Left ventricle myocardium superior (tissue), 1 donor: ENCODE measurements around the gene PDLIM1. TPM values are rescaled to one million over a fixed set of nuclear protein-coding genes. Genes with fewer than 3 reads are reported as not detected.

Experiments
- ATAC-seq: fragments of 200-7000 bp; cut with Tn5 transposase; one replicate; pipeline ENCODE4 v1.9.1; 2020; ENCODE audit warnings: mild to moderate bottlenecking, moderate library complexity
- DNase-seq: peaks from one replicate; pipeline ENCODE4 v3.0.0-alpha.2; 2020
- intact Hi-C: fragments of 100-400 bp; cut with micrococcal nuclease; formaldehyde crosslinking; loops from one replicate; pipeline ENCODE4 v1.11.0; 2022
- total RNA-seq: library from RNA; stranded (reverse); fragmentation: NEBNext Ultra II Directional; extraction: Animal tissue kit (Norgen Biotek cat#: 25700); gene quantifications from one replicate; pipeline ENCODE4 v1.2.1, GENCODE V29; 2021
- donor health status: DM: no; HTN: yes; CAD: no; lungs with severe emphysema.

Gene PDLIM1
- total RNA-seq, 1 donor from 2014 or later: 231 TPM

DNA sequence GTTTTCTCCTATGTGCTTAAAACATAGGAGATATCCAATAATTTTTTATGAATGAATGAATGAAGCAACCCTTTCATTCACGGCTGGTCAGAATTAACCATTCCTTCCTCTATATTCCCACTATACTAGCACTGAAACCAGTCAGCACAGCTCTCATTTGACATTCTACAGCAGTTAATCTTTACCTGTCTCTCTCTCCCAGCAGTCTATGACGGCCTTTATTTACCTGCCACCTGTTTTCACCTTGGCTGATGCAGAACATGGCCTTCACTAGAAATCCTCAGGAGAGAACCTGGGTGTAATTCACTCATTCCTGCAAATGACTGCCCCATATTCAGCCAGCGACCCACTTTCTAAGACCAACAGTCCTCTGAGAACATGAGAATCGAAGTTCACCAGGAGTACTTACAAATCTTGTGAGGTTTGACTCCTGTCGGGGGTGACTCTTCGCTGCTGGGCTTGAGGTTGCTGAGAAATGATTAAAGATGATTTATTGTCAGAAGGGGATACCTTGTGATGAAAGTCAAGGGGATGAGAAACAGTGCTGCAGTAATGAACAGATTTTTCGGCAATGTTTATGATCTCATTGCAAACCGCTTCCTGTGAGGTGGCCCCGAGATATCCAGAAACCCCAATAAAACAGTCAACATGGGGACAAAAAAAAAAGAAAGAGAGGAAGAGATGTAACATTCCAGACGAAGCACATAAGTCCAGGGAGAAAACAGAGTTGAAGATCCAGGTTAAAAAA lies 30.9 kb upstream of the PDLIM1 start:
- intact Hi-C loops: no loop called here
- ATAC-seq: no peak

DNA sequence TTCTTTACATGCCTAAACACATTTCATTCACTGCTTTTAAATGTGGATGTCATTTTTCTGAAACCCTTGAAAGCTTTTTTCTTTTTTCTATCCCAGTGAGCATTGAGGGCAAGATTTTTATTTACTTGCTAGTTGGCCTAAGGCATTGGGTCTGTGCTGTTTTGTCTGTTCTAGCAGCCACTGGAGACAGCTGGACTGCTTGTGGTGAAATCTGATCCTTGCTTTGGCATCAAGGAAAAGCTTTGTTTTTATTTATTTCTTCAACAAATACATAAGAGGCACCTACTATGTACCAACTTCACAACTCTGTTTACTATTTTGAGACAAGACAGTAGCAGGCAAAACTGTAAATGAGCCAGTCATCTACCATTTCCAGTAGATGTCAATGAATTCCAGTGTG lies 28.4 kb upstream of the PDLIM1 start:
- DNase-seq (no peak), ATAC-seq (no peak)
- intact Hi-C loops: no loop called here

More for the DNA sequence above, 30.9 kb upstream of the PDLIM1 start:
- DNase-seq: no peak

- ATAC-seq (no peak), DNase-seq (no peak)
- intact Hi-C loops: no loop called here
These were observed 24.7 kb upstream of the PDLIM1 start for GRCh38 chr10:95315509-95315908.

- DNase-seq (no peak), ATAC-seq (no peak)
- intact Hi-C loops: no loop called here
These were observed 23.6 kb upstream of the PDLIM1 start for GRCh38 chr10:95314192-95314918.

- ATAC-seq: no peak
- intact Hi-C loops: no loop called here
- DNase-seq: no peak
These were observed 22.2 kb upstream of the PDLIM1 start for GRCh38 chr10:95312986-95313495.

DNA sequence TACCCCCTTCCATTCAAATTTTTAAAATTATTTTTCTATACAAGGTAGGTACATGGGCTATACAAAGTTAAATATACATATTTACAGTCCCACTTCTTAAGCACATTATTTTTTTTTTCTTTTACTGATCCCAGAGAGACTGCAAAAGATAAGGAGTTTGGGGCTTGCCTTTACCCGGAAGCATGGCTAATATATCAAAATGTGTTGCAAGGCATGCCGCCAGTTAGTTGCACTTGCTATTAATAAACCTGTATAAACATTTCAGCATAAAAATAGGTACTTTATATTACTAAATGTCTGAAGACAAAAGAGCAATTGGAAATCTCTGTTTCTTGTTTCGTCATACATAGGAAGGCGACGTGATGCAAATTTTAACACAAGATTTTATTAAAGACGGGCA lies 21.5 kb upstream of the PDLIM1 start:
- no peak for ATAC-seq
- no peak for DNase-seq
- intact Hi-C loops: no loop called here

GRCh38 chr10:95309958-95310357 lies 19.2 kb upstream of the PDLIM1 start:
- DNase-seq (no peak), ATAC-seq (no peak)
- intact Hi-C loops: no loop called here

GRCh38 chr10:95308389-95309302 lies 17.8 kb upstream of the PDLIM1 start:
- ATAC-seq: peak; percentile 51
- intact Hi-C loops: no loop called here

GRCh38 chr10:95306851-95307250 lies 16.0 kb upstream of the PDLIM1 start:
- DNase-seq: no peak
- ATAC-seq: no peak
- intact Hi-C loops: no loop called here

More at GRCh38 chr10:95308389-95309302, 17.8 kb upstream of the PDLIM1 start:
- peak; percentile 68 for DNase-seq

DNA sequence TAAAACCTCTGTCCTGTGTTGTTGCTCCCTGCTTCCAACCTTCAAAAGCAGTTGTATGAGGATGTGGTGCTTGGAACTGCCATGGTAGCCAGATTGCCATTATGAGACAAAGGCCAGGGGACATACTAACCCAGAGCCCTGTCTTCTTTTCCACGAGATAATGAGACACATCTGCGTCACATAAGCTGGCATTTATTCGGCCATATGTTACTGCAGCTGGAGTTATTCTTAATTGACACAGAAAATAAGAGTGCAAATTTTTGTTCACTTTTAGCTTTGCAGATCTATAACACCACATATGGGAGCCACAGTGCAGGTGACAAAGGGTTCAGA lies 15.5 kb upstream of the PDLIM1 start:
- ATAC-seq (no peak), DNase-seq (no peak)
- intact Hi-C loops: no loop called here

GRCh38 chr10:95305606-95306317 lies 15.0 kb upstream of the PDLIM1 start:
- no peak for DNase-seq
- intact Hi-C loops: no loop called here
- peak; percentile 5 for ATAC-seq

GRCh38 chr10:95304976-95305375 lies 14.2 kb upstream of the PDLIM1 start:
- intact Hi-C loops: no loop called here
- no peak for DNase-seq
- no peak for ATAC-seq

- ATAC-seq (no peak), DNase-seq (no peak)
- intact Hi-C loops: no loop called here
These were observed 13.7 kb upstream of the PDLIM1 start for GRCh38 chr10:95304463-95304862.

DNA sequence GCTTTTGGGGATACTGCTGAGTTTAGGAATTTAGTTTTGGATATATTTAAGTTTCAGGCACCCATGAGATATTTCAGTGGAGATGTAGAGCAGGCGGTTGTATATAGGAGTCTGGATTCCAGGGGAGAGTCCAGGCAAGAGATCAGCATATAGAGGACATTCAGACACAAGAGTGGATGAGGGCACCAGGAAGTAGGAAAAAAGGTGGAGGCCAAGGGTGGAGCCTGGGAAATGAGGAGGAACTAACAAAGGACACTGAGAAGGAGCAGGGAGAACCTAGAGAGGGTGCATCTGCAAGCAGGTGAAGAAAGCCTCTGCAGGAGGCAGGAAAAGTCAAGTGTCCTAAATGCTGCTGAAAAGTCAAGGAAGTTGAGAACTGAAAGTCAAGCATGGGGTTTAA lies 13.1 kb upstream of the PDLIM1 start:
- DNase-seq (no peak), ATAC-seq (no peak)
- intact Hi-C loops: no loop called here

- DNase-seq: no peak
- intact Hi-C loops: no loop called here
- ATAC-seq: no peak
These were observed 12.7 kb upstream of the PDLIM1 start for GRCh38 chr10:95303535-95303934.

DNA sequence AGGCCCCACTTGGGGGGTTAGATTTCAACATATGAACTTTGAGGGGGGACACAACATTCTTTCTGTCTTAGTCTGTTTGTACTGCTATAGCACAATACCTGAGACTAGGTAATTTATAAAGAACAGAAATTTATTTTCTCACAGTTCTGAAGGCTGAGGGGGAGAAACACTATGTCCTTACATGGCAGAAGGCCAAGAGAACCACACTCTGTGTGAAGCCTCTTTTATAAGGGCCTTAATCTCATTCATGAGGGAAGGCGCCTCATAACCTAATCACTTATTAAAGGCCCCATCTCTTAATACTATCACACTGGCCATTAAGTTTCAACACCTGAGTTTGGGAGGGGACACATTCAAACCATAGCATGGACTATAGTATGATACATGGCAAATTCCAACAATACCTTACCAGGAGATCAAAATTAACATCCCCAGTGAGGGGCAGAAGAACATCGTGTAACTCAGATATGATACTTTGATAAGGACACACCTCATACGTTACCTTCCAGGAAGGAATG lies 9.3 kb upstream of the PDLIM1 start:
- no peak for ATAC-seq
- no peak for DNase-seq
- intact Hi-C loops: no loop called here

- intact Hi-C loops: no loop called here
- ATAC-seq: peak; percentile 73
- DNase-seq: no peak
These were observed 6.6 kb upstream of the PDLIM1 start for GRCh38 chr10:95297402-95297801.

DNA sequence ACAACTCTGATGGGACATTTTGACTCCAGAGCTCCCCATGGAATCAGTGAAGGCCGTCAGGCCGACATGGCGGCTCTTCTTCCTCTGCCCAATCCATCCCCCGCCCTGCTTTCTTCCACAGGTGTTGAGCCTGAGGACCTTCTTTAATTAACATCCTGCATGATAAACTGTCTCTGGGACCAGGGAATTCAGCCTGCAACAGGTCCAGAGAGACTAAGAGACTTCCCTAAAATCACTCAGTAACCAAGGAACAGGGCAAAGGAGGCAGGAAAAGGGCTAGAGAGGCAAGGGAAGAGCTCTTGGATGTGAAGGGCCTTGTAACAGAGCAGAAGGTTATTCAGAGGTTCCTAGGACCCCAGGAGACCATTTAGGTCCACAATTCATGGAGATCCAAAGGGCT lies 6.0 kb upstream of the PDLIM1 start:
- intact Hi-C loops: no loop called here

More for the DNA sequence above, 6.0 kb upstream of the PDLIM1 start:
- ATAC-seq (no peak), DNase-seq (no peak)
